Mononuclear cell (primary cell): ENCODE results near the gene CACNA2D4. TPM values are rescaled to one million over a fixed set of nuclear protein-coding genes. Genes with fewer than 3 reads are reported as not detected.

Experiments used
- H3K27me3 ChIP-seq: 2 replicates; pipeline ENCODE4 v1.6.0; 2011; ENCODE audit warnings: low read length, control low read depth; ENCODE audit not compliant: insufficient read depth
- H3K4me1 ChIP-seq: 2 replicates; pipeline ENCODE4 v1.5.1; 2011; ENCODE audit warnings: mild to moderate bottlenecking, low read length, control low read depth; ENCODE audit not compliant: insufficient read depth
- H3K4me3 ChIP-seq: 2 replicates; pipeline ENCODE4 v1.5.1; 2011; ENCODE audit warnings: mild to moderate bottlenecking, low read length, moderate library complexity
- H3K9me3 ChIP-seq: 2 replicates; pipeline ENCODE4 v1.5.1; 2011; ENCODE audit warnings: low read depth, mild to moderate bottlenecking, control low read depth, low read length
- total RNA-seq: library from RNA; depleted of rRNA; stranded (reverse); fragments of >200 nt; gene quantifications from one replicate; pipeline ENCODE4 v1.2.3, GENCODE V29; 2012

Gene CACNA2D4
- total RNA-seq, 1 donor, result 17.2 TPM

DNA sequence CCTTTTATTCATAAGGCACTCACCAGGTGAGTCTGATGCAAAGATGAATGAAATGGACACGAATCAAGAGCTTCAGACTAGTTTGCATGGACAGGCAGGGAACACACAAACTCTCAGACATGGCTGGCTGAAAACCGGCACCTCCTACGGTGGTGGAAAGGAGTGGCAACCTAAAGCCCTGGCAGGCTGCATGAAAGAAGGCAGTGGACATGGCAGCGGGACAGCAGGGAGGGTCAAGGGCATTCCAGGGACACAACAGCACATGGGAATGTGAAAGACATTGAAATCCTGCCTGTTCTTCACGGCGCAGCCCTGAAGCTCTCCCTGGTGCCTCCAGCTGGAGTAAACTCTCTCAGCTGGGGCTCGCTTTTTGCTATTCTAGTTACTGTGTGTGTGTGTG, 114.7 kb downstream of the CACNA2D4 start:
- no peaks in the 10 kb centered on the region for H3K9me3 ChIP-seq
- no peaks in the 10 kb centered on the region for H3K27me3 ChIP-seq
- H3K4me3 ChIP-seq, result no peak overlapping the region
- peaks cover 20% of the 10 kb centered on the region for H3K4me1 ChIP-seq

GRCh38 chr12:1801303-1801975, 117.0 kb downstream of the CACNA2D4 start:
- no peak overlapping the region for H3K4me3 ChIP-seq
- H3K9me3 ChIP-seq, result no peaks in the 10 kb centered on the region
- H3K27me3 ChIP-seq, result no peaks in the 10 kb centered on the region
- H3K4me1 ChIP-seq, result peaks cover 28% of the 10 kb centered on the region

- Histone ChIP-seq H3K27me3 (no peaks in the 10 kb centered on the region), H3K4me3 (no peak overlapping the region), H3K4me1 (peaks cover 33% of the 10 kb centered on the region), H3K9me3 (no peaks in the 10 kb centered on the region)
Observed at GRCh38 chr12:1800401-1801302, 117.8 kb downstream of the CACNA2D4 start.

DNA sequence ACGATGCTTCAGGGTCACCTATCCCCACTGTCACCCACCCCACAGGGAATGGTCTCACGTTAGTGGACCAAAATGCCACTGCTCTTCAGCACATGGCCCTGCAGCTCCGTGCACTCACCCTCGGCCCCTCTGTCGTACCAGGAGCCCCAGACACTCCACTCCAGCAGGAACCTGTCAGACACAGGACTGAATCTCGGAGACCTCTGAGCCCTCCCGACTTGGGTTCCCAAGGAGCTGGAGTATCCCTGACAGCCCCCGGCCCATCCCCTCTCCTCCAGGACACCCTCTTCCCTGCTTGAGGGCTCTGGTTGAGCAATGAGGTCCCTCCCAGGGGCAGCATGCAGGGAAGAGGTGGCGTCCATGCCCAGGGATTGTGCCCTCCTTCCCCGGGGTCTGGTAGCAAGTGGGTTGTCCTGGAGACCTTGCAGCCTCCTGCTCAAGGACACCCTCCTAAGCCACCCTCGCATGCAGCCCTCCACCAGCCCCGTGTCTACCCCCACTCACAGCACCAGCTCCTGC, 118.5 kb downstream of the CACNA2D4 start:
- H3K27me3 ChIP-seq, result no peaks in the 10 kb centered on the region
- peaks cover 34% of the 10 kb centered on the region for H3K4me1 ChIP-seq
- no peak overlapping the region for H3K4me3 ChIP-seq
- no peaks in the 10 kb centered on the region for H3K9me3 ChIP-seq

DNA sequence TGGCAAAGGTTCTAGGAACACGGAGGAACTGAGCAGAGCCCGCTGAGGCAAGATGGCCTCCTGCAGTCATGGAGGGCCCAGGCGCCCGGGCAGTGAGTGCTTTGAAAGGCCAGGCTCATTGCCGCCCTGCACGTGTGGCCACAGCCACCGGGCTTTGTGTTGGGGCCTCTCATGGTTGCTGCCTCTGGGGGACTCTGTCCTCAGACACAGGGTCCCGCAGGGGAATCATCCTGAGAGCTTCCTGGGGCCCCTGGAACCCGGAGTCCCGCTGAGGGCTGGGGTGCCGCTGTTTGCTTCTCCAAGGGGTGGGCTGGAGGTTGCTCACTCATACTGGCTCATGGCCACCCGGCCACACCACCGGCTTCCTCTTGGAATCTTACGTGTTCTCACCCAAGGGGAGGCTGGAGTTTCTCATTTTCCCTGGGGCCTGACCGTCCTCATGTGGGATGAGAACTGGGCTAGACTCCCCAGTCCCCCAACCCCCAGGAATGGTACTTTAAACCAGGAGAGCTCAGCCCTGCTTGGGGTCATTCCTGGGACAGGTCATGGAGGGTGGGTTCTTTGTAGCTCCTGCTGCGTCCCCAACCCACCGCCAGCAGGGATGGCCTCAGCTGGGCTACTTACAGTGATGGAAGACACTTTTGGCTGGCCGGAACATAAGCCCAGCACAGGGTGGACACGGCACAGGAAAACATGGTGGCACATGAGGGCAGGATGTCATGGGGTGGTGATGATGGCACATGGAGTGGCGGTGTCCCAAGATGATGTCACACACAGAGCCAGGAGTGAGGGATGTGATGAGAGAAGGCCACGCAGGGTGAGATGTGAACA, 119.2 kb downstream of the CACNA2D4 start:
- no peaks in the 10 kb centered on the region for H3K27me3 ChIP-seq
- peaks cover 29% of the 10 kb centered on the region for H3K4me1 ChIP-seq
- H3K9me3 ChIP-seq, result no peaks in the 10 kb centered on the region

GRCh38 chr12:1798641-1799020, 119.8 kb downstream of the CACNA2D4 start:
- H3K27me3 ChIP-seq, result no peaks in the 10 kb centered on the region
- H3K4me1 ChIP-seq, result peaks cover 29% of the 10 kb centered on the region
- H3K9me3 ChIP-seq, result no peaks in the 10 kb centered on the region
- no peak overlapping the region for H3K4me3 ChIP-seq

More for the DNA sequence above, 119.2 kb downstream of the CACNA2D4 start:
- H3K4me3 ChIP-seq, result no peak overlapping the region

DNA sequence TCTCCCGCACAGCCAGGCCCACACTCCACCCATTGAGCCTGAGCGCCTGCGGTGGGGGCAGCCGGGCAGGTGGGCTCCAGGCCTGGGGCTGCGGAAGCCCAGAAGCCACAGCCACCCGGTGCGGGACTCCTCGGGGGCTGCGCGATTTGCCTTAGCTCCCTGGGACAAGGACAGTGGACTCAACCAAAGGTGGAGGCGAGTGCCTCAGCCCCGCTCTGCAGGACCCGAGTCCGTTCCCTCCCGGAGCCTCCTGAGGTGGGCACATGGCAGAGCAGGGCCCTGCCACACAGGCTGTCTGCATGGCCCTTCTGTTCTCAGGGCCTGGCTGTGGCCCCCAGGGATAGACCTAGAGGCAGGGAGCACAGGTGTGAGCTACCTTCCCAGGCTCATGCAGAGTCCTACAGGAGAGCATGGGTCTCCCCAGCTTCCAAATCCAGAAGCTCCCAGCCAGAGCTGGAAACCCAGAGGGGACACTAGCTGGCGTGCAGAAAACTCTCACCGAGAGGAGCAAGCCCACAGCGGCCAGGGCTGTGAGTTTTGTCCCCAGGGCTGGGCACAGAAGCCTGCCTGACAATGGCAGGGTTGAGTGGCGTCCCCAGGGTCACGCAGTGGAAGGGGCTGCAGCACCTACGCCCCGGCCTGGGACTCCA, 120.3 kb downstream of the CACNA2D4 start:
- H3K4me1 ChIP-seq, result peaks cover 29% of the 10 kb centered on the region
- no peaks in the 10 kb centered on the region for H3K9me3 ChIP-seq
- H3K4me3 ChIP-seq, result no peak overlapping the region
- H3K27me3 ChIP-seq, result no peaks in the 10 kb centered on the region

GRCh38 chr12:1797011-1797901, 121.2 kb downstream of the CACNA2D4 start:
- Histone ChIP-seq H3K27me3 (no peaks in the 10 kb centered on the region), H3K4me3 (peak overlapping the region; percentile 71), H3K9me3 (no peaks in the 10 kb centered on the region), H3K4me1 (peaks cover 29% of the 10 kb centered on the region)

- peak overlapping the region; percentile 71 for H3K4me3 ChIP-seq
- H3K27me3 ChIP-seq, result no peaks in the 10 kb centered on the region
- peaks cover 30% of the 10 kb centered on the region for H3K4me1 ChIP-seq
- H3K9me3 ChIP-seq, result no peaks in the 10 kb centered on the region
Observed at GRCh38 chr12:1796515-1797010, 121.9 kb downstream of the CACNA2D4 start.

GRCh38 chr12:1795785-1796514, 122.5 kb downstream of the CACNA2D4 start:
- H3K4me3 ChIP-seq, result peak overlapping the region; percentile 71
- H3K4me1 ChIP-seq, result peaks cover 36% of the 10 kb centered on the region
- no peaks in the 10 kb centered on the region for H3K27me3 ChIP-seq

GRCh38 chr12:1795221-1795784, 123.1 kb downstream of the CACNA2D4 start:
- Histone ChIP-seq H3K9me3 (no peaks in the 10 kb centered on the region), H3K4me1 (peaks cover 34% of the 10 kb centered on the region)

More at GRCh38 chr12:1795785-1796514, 122.5 kb downstream of the CACNA2D4 start:
- H3K9me3 ChIP-seq, result no peaks in the 10 kb centered on the region

GRCh38 chr12:1794440-1795090, 123.9 kb downstream of the CACNA2D4 start:
- Histone ChIP-seq H3K9me3 (no peaks in the 10 kb centered on the region), H3K4me1 (peaks cover 34% of the 10 kb centered on the region), H3K27me3 (no peaks in the 10 kb centered on the region), H3K4me3 (no peak overlapping the region)

More at GRCh38 chr12:1795221-1795784, 123.1 kb downstream of the CACNA2D4 start:
- no peak overlapping the region for H3K4me3 ChIP-seq
- no peaks in the 10 kb centered on the region for H3K27me3 ChIP-seq
